ENCODE results near the gene ZNF37A.
"Not testable (repeated sequence)": the region's sequence is repeated elsewhere in the genome, so short reads cannot be mapped to it uniquely, and the experiment has no call there.

The ZNF37A gene

DNA sequence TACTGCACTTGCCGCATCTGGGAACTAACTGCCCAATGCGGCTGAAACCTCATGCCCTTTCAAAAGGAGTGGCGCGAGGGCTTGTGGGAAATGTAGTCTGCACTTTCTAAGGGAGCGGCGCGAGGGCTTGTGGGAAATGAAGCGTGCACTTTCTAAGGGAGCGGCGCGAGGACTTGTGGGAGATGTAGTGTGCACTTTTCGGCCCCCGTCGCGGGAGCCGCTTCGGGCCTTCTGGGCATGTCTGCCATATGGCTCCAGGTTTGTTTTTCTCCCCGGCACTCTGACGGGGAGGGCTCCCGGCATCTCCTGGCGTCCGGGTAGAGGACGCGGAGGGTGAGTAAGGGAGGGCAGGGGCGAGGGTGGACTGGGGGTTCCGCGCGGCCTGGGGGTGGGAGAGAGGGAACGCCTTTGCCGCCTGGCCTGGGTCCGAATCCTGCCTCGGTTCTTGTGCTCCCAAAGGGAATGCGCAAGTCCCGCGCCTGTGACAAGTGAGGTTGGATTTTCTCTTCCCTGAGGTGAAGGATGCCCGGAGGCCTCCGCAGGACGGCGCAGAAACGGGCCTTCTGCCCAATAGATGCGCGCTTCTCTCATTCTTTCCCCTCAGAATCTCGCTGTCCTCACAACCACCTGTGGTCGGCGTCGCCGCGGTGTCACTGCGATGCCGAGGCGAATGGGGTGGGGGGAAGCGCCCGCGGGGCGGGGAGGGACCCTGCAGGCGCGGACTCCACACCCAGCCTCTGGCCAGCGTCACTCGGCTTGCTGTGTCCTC is at the start of gene ZNF37A:
ZNF37A (plus strand) TSS at position 180 of the 769 bp plus-strand sequence. CDS start 2,281 bp downstream, outside the sequence.
- TF ChIP-seq, protein P1, sequence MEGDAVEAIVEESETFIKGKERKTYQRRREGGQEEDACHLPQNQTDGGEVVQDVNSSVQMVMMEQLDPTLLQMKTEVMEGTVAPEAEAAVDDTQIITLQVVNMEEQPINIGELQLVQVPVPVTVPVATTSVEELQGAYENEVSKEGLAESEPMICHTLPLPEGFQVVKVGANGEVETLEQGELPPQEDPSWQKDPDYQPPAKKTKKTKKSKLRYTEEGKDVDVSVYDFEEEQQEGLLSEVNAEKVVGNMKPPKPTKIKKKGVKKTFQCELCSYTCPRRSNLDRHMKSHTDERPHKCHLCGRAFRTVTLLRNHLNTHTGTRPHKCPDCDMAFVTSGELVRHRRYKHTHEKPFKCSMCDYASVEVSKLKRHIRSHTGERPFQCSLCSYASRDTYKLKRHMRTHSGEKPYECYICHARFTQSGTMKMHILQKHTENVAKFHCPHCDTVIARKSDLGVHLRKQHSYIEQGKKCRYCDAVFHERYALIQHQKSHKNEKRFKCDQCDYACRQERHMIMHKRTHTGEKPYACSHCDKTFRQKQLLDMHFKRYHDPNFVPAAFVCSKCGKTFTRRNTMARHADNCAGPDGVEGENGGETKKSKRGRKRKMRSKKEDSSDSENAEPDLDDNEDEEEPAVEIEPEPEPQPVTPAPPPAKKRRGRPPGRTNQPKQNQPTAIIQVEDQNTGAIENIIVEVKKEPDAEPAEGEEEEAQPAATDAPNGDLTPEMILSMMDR (IDR thresholded peaks at IDR 0.05; ENCODE audit: insufficient read depth, low read depth, low read length, missing control alignments): no peak

DNA sequence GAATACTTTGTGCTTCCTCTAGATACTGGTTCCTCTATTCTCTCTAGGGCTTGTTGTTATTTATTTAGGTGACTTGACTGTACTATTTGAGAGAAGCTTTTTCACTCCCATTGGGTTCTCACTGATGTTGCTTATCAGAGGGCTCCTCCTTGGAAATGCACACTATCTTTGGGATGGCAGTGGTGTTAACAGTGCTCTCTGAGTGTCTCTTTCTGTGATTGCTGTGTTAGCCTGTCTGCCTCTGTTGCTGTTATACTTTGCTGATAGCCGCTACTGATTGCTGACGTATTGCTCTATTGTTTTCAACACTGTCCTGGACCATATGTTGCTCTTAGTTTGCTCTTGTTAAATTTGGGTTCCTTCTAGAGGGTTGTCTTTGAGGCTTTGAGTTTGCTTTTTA is 49.0 kb upstream of the ZNF37A start:
- H3K4me3 ChIP-seq (ENCODE audit: low read length): no peak overlapping the region
- TF ChIP-seq, protein P1 (IDR thresholded peaks at IDR 0.05; ENCODE audit: insufficient read depth, low read depth, low read length, missing control alignments): no peak
- DNase-seq (ENCODE audit: low read depth): no peak

More for the DNA sequence above, at the start of gene ZNF37A:
- H3K4me3 ChIP-seq (ENCODE audit: low read length): peak within 1 kb of the TSS; percentile 92
- peak; percentile 99 for DNase-seq (ENCODE audit: low read depth)

DNA sequence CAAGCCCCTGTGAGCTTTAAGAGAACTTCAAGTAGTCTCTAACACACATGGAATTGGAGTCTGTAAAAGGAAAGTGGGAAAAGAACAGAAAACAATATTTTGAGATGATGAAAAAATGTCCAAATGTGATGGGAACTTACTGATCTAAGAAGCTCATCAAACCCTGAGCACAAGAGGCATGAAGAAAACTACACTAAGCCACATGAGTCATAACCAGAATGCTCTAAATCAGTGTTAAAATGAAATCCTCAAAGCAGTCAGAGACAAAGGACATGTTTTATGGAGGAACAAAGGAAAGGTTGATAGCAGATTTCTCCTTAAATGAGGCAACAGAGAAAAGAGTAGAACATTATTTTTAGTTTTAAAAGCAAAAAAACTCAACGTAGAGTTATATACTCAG is 46.5 kb upstream of the ZNF37A start:
- H3K4me3 ChIP-seq (ENCODE audit: low read length): no peak overlapping the region
- no peak for DNase-seq (ENCODE audit: low read depth)
- TF ChIP-seq, protein P1 (IDR thresholded peaks at IDR 0.05; ENCODE audit: insufficient read depth, low read depth, low read length, missing control alignments): no peak

DNA sequence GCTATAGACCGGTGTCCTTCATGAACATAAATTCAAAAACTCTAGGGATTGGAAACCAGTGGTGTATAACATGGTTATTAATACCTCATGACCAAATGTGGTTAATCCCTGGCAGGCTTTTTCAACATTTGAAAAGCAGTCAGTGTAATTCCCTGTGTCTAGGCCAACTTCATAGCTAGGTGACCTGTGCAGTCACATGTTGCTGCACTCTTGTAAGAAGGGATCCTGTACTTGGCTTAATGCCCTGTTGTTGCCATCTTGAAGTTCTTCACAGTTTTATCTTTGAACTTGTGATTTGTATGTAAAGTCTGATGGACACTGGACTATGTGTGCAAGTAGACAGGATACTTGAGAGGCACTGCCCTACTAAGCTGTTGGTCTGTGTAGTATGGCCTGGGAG is 43.9 kb upstream of the ZNF37A start:
- no peak for DNase-seq (ENCODE audit: low read depth)
- TF ChIP-seq, protein P1 (IDR thresholded peaks at IDR 0.05; ENCODE audit: insufficient read depth, low read depth, low read length, missing control alignments): no peak
- H3K4me3 ChIP-seq (ENCODE audit: low read length): no peak overlapping the region

DNA sequence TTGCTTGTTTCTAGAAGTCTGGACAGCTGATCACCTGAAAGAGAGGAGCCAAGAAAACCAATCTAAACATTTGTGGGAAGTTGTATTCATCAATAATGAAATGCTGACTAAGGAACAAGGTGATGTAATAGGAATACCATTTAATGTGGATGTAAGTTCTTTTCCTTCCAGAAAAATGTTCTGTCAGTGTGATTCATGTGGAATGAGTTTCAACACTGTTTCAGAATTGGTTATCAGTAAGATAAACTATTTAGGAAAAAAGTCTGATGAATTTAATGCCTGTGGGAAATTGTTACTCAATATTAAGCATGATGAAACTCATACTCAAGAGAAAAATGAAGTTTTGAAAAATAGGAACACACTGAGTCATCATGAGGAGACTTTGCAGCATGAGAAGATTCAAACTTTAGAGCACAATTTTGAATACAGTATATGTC is 39.8 kb upstream of the ZNF37A start:
- peak; percentile 88 for DNase-seq (ENCODE audit: low read depth)
- TF ChIP-seq, protein P1 (IDR thresholded peaks at IDR 0.05; ENCODE audit: insufficient read depth, low read depth, low read length, missing control alignments): no peak

DNA sequence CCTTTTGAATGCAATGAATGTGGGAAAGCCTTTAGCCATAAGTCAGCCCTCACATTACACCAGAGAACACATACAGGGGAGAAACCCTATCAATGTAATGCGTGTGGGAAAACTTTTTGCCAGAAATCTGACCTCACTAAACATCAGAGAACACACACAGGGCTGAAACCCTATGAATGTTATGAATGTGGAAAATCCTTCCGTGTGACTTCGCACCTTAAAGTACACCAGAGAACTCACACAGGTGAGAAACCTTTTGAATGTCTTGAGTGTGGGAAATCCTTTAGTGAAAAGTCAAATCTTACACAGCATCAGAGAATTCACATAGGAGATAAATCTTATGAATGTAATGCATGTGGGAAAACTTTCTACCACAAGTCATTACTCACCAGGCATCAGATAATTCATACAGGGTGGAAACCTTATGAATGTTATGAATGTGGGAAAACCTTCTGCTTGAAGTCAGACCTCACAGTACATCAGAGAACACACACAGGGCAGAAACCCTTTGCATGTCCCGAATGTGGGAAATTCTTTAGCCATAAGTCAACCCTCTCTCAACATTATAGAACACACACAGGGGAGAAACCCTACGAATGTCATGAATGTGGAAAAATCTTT is 38.8 kb upstream of the ZNF37A start:
- DNase-seq (ENCODE audit: low read depth); H3K4me3 ChIP-seq (ENCODE audit: low read length): not testable (repeated sequence)

More for the DNA sequence above, 39.8 kb upstream of the ZNF37A start:
- H3K4me3 ChIP-seq (ENCODE audit: low read length): no peak overlapping the region

DNA sequence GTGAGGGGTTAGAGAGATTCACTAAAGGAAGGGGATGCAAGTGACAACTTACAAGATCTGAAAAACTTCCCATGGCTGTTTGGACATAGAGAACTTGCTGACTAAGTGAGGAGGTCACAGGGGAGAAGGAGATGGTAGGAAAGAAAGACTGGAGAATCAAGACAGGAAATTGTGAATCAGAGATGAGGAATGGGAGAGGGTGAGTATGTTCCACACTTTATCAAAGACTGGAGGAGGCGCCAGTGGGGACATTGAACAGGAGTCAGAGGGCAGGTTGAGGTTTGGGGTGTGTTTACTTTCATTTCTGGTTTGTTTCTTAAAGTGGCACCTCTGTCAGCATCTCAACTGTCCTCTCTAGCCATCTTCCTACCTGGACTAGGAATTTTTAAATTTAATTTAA is 24.5 kb upstream of the ZNF37A start:
- DNase-seq (ENCODE audit: low read depth): peak; percentile 78
- H3K4me3 ChIP-seq (ENCODE audit: low read length): not testable (repeated sequence)

DNA sequence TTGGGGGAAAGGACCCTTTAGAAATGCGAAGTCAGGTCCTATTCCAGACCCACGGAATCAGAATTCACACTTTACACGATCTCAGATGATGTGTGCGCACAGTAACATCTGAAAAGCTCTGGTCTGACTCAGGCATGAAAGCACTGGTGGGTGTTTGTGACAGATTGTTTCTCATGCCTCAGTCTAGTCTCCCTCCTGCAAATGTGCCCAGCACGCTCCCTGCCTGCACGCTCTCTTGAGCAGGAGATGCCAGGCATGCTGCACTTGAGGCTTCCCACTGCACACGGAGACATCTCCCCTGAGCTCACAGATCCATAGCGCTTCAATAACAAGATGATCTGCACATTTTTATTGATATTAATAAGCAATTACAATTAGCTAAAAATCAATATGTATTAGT is 23.6 kb upstream of the ZNF37A start:
- no peak overlapping the region for H3K4me3 ChIP-seq (ENCODE audit: low read length)
- DNase-seq (ENCODE audit: low read depth): no peak
- TF ChIP-seq, protein P1 (IDR thresholded peaks at IDR 0.05; ENCODE audit: insufficient read depth, low read depth, low read length, missing control alignments): no peak

Data from epithelial cell of esophagus (primary cell).